NCI-H1417 (cell line): ENCODE measurements around the gene DCP2.
A peak's percentile ranks its signal among the peaks of the same experiment; 100 is the strongest.

ENCODE experiments used
- DNase-seq, 3 experiments: peaks; one replicate each; lab custom pipeline; 2025; lab: John Stamatoyannopoulos, UW

The DCP2 gene

DNA sequence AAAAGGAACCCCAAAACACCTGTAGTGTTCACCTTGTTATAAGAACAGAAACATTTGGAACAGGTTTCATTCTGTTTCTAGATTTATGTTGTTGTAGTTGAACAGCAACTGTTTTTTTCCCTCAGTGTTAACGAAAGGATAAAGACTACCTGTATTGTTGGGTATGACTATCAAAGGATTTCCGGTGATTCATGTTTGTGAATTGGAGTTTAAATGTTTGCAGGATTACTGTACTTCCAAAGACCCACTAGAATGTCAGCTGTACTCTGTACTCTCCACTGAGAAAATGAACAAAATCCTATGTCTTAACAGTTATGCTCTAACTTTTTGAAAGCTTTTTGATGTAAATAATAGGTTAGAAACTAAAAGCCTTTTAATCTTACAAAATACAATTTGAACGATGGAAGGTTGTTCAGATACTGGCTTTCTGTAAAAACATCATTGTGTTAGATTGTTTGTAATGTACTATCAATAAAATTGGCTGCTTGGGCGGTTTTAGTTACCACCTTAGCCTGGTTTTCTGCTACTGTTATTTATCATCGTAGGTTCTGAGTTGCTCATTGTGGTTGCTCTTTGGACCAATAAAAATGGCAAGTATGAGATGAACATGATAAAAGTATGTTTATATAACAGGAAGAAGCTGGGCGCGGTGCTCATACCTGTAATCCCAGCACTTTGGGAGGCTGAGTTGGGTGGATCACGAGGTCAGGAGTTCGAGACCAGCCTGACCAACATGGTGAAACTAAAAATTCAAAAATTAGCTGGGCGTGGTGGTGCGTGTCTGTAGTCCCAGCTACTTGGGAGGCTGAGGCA, 44.1 kb downstream of the DCP2 start:
- DNase-seq, result no peak

GRCh38 chr5:113022661-113023060, 46.1 kb downstream of the DCP2 start:
- DNase-seq, result peak in 1 of 3 experiments; percentile 1

GRCh38 chr5:113024076-113024697, 47.6 kb downstream of the DCP2 start:
- DNase-seq, result peak in 1 of 3 experiments; percentile 1

- no peak for DNase-seq
Measured at GRCh38 chr5:113025596-113025995, 49.0 kb downstream of the DCP2 start.

DNA sequence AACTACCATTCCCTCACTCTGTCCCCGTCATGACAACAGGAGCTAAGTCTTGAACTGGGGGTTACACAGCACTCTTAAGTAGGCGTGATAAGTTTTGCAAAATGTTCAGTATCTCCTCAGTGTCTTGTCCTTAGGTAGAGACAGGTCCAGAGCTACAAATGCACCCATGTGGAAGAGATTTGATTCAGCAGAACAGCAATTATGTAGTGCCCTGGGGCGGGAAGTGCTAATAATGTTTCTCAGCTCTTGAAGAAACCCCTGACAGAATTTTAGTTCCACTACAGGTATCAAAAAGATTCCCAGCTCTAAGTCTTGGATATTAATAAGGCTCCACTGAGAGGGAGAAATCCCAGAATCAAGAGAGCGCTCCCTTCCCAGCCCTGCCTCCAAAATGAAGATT, 49.6 kb downstream of the DCP2 start:
- DNase-seq, result peak in 1 of 3 experiments; percentile 13

- DNase-seq, result no peak
Measured at GRCh38 chr5:113027015-113027414, 50.4 kb downstream of the DCP2 start.

- no peak for DNase-seq
Measured at GRCh38 chr5:113027431-113027830, 50.8 kb downstream of the DCP2 start.

GRCh38 chr5:113029614-113030013, 53.0 kb downstream of the DCP2 start:
- no peak for DNase-seq

- DNase-seq, result no peak
Measured at GRCh38 chr5:113031104-113031503, 54.5 kb downstream of the DCP2 start.

DNA sequence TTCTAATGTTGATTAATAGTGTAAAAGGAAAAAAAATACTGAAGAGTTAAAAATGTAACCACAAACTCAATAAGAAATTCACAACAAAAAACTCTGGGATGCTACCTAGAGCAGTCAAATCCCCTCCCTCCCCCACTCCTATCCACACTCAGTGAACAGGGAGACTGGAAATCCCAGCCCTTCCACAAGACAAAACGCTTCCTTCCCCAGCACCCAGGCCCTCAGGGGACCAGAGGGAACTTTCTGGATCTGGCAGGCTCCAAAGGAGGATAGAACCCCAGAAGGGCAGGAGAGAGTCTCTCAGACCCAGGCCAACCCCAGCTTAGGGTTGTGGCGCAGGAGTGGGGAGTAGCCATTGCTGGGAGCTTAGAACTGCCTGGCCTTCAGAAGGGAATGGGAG, 55.0 kb downstream of the DCP2 start:
- no peak for DNase-seq

- peak in 2 of 3 experiments; percentile 28 to 72 for DNase-seq
Measured at GRCh38 chr5:113034182-113034773, 57.7 kb downstream of the DCP2 start.

GRCh38 chr5:113035096-113035495, 58.5 kb downstream of the DCP2 start:
- DNase-seq, result no peak

DNA sequence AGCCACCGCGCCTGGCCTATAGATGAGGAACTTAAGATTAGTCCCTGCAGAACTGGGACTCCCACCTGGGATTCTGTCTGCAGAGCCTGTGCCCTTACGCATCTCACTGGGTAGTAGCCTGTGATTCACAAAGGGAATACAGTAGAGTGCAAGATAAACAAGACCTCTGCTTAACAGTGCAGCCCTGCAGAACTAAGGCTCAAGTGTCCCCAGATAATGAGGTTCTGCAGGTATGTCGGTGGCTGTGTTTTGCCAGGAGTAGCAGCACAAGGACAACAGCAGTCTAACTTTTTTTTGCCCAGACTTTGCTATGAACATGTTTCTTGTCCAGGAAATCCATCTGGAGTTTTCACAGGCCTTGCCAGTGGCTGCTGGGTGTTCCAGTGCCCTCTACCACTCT, 59.7 kb downstream of the DCP2 start:
- no peak for DNase-seq

DNA sequence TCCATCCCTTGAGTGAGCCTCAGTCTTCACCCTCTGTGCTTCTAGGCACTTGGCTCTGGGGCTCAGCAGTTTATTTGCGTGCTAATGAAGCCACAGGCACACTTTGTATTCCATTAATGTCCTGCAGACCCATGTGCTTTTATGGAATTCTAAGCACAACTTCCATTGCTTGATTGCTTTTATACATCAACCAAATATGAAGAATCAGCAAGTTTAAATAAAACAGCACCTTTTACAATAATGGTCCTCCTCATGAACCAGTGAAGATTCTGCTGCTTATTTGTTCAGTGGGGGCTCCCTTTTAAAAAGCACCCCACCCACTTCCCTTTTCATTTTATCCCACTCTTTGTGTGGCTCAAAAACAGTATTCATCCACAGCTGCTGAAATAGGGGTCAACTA, 60.2 kb downstream of the DCP2 start:
- no peak for DNase-seq

DNA sequence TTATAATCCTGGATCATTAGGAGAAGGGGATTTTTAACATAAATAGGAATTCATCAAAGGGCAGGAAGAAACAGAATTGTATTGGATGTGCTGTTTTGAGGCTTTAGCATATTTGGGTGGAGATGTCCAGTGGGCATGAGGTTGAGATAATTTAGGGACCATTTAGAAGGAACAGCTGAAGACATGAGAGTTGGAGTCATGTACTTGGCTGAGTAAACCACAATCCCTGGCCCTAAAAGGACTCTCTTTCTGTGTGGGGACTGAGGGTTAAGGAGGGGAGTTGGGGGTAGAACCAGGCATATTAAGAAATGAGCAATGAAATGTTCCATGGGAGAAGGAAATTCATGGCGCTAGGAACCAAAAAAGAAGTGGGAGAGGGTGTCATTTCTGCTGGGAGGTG, 61.5 kb downstream of the DCP2 start:
- no peak for DNase-seq

- DNase-seq, result no peak
Measured at GRCh38 chr5:113038714-113039113, 62.1 kb downstream of the DCP2 start.

DNA sequence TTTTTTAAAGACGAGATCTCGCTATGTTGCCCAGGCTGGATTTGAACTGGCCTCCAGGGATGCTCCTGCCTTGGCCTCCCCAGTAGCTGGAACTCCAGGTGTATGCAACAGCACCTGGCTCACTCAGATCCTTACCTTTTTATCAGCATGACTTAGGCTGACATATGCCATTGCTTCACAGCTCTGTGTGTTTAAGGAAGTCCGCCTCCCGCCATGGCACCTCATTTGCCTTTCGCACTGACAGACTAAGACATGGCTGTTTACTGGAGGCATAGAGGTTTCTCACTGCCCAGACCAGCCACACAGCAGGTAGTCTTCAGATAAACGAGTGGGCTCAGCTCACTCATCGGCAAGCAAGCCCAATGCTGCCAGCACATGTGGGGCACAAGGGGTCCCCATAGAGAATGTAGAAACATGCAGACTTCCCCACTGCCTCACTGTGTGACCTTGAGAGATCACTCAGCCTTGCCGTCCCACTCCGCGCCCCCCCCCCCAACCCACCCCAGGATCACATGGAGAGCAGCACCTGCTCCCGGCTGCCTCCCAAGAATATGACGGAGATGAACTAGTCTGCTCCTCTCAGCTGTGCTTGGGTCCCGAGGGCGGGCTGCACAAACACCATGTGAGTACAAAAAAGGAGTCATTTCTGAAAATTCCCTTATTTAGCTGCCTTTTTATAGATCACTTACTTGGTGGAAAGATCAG, 62.8 kb downstream of the DCP2 start:
- no peak for DNase-seq

GRCh38 chr5:113039934-113040285, 63.3 kb downstream of the DCP2 start:
- DNase-seq, result no peak

- DNase-seq, result no peak
Measured at GRCh38 chr5:113040672-113041260, 64.2 kb downstream of the DCP2 start.

- DNase-seq, result no peak
Measured at GRCh38 chr5:113042491-113043243, 66.1 kb downstream of the DCP2 start.

DNA sequence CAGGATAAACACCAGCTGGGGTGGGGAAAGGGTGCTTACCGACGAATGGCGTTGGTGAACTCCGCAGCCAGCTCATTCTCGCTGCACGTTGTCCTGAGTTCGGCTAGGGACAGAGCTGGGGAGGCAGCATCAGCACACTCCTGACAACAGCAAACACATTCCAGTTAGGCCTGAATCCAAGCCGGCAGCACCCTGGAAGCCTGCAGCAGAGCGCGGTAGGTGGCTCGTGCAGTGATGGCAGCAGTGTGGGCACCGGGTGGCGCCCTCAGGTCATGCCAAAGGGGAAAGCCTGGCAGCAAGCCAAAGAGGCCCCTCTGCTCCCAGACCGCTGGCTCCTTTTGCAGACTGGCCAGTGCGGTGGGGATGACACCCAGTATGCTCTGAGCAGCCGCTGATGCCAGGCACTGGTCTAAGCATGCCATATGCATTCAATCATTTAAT, 66.9 kb downstream of the DCP2 start:
- peak in 1 of 3 experiments; percentile 19 for DNase-seq
